ENCODE measurements around the gene ZNF785. TPM values are rescaled to one million over a fixed set of nuclear protein-coding genes. Genes with fewer than 3 reads are reported as not detected.

The ZNF785 gene
- total and polyA plus RNA-seq, 2 of the 13 experiments (the other 11 are each of a cell fraction or from before 2014, with no cell fraction given), result 0.01 TPM; not detected in 1

GRCh38 chr16:30558789-30559377 is 26.6 kb downstream of the ZNF785 start (continued):
- TF ChIP-seq TIGD3 (CRISPR knock-in tag; IDR thresholded peaks at IDR 0.05; ENCODE audit: borderline replicate concordance) (peak; percentile 68; the same call in 1 of the 2 replicates), EED (CRISPR knock-in tag; IDR thresholded peaks at IDR 0.05) (no peak), LCORL (IDR thresholded peaks at IDR 0.05) (no peak), LCORL (CRISPR knock-in tag; IDR thresholded peaks at IDR 0.05) (no peak), ZC3H4 (CRISPR knock-in tag; IDR thresholded peaks at IDR 0.05; ENCODE audit: borderline replicate concordance) (no peak; the same call in 1 of the 2 replicates), CBFB (CRISPR knock-in tag; IDR thresholded peaks at IDR 0.05) (0 out of 2 replicates have a peak, but pooled peaks have one; percentile 45), ZNF350 (CRISPR knock-in tag; IDR thresholded peaks at IDR 0.05; ENCODE audit: borderline replicate concordance, low read depth) (0 out of 2 replicates have a peak, but pooled peaks have one; percentile 28), ZNF589 (CRISPR knock-in tag; conservative IDR thresholded peaks at IDR 0.05) (no peak), ZNF761 (CRISPR knock-in tag; conservative IDR thresholded peaks at IDR 0.05) (no peak), RFX5 (IDR thresholded peaks at IDR 0.05; ENCODE audit: low read depth, low read length) (no peak), ZNF24 (IDR thresholded peaks at IDR 0.05) (no peak), MTA1 (CRISPR knock-in tag; IDR thresholded peaks at IDR 0.05; ENCODE audit: borderline replicate concordance) (no peak), GATA4 (IDR thresholded peaks at IDR 0.05; ENCODE audit: borderline replicate concordance, low read depth) (no peak), ZBTB39 (CRISPR knock-in tag; IDR thresholded peaks at IDR 0.05) (no peak), ZNF768 (CRISPR knock-in tag; IDR thresholded peaks at IDR 0.05) (peak; percentile 41; the same call in 1 of the 2 replicates), ZFYVE20 (CRISPR knock-in tag; IDR thresholded peaks at IDR 0.05; ENCODE audit: borderline replicate concordance, low read depth) (no peak), ATF7-NPFF (CRISPR knock-in tag; IDR thresholded peaks at IDR 0.05; ENCODE audit: low read depth) (0 out of 2 replicates have a peak, but pooled peaks have one; percentile 25), RNF2 (conservative IDR thresholded peaks at IDR 0.05; ENCODE audit: low read depth) (no peak), ZNF576 (CRISPR knock-in tag; IDR thresholded peaks at IDR 0.05) (no peak), ZNF737 (CRISPR knock-in tag; IDR thresholded peaks at IDR 0.05; ENCODE audit: borderline replicate concordance) (no peak), POLR2A (IDR thresholded peaks at IDR 0.05; ENCODE audit: insufficient read depth in 1 of 2, low read depth in 2 of 2, low read length in 2 of 2) (no peak), KLF11 (CRISPR knock-in tag; IDR thresholded peaks at IDR 0.05) (no peak), ZNF891 (CRISPR knock-in tag; IDR thresholded peaks at IDR 0.05) (peak; percentile 9; the same call in 1 of the 2 replicates), TSC22D2 (CRISPR knock-in tag; IDR thresholded peaks at IDR 0.05; ENCODE audit: borderline replicate concordance) (no peak), MED8 (CRISPR knock-in tag; IDR thresholded peaks at IDR 0.05; ENCODE audit: insufficient replicate concordance) (no peak), ELF3 (CRISPR knock-in tag; IDR thresholded peaks at IDR 0.05) (no peak), ZNF839 (CRISPR knock-in tag; IDR thresholded peaks at IDR 0.05; ENCODE audit: borderline replicate concordance) (no peak), FOXA3 (CRISPR knock-in tag; IDR thresholded peaks at IDR 0.05) (no peak), SP140L (CRISPR knock-in tag; IDR thresholded peaks at IDR 0.05; ENCODE audit: borderline replicate concordance) (no peak), ZNF629 (CRISPR knock-in tag; conservative IDR thresholded peaks at IDR 0.05) (peak; percentile 63; the same call in 1 of the 2 replicates)
